Stimulated activated naive CD8-positive, alpha-beta T cell treated with anti-CD3 and anti-CD28 coated beads, Interleukin-15, Interleukin-2, amounts not matched to agents 100 U/mL and 50 U/mL, for 24 hours (primary cell): ENCODE data around the gene OR6C65.
"Not testable (repeated sequence)": the region's sequence is repeated elsewhere in the genome, so short reads cannot be mapped to it uniquely, and the experiment has no call there.

Experiments
- ATAC-seq: fragments of 150-1000 bp; cut with Tn5 transposase; one replicate; pipeline ENCODE4 v1.10.0; 2021
- DNase-seq: peaks from one replicate; pipeline ENCODE4 v3.0.0; 2021

OR6C65 gene

DNA sequence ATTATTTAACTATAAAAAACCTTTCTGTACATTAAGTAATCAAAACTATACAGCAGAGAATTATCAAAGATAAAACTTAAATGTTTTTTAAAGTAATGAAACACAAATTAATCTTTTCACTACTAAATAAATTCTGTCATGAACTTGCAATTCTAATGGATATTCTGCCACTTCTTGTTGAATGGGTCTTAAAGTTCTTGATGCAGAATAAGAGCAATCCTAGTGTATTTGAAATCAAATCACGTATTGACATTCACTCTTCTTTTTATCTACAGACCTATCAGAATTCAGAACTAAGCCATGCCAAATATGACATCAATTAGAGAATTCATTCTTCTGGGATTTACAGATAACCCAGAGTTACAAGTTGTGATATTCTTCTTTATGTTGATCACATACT is at the start of gene OR6C65:
OR6C65 (plus strand) TSS at position 301 of the 400 bp plus-strand sequence; CDS start at position 301, 0 bp downstream.
- no peak for ATAC-seq
- DNase-seq = no peak

DNA sequence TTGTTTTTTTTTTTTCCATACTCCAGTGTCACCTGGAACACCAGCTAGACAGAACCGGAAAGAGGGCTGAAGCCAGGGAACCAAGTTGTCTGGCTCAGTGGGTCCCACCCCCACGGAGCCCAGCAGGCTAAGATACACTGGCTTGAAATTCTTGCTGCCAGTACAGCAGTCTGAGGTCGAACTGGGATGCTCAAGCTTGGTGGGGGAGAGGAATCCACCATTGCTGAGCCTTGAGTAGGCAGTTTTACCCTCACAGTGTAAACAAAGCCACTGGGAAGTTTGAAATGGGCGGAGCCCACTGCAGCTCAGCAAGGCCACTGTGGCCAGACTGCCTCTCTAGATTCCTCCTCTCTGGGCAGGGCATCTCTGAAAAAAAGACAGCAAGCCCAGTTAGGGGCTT is 45.0 kb upstream of the OR6C65 start:
- DNase-seq, ATAC-seq: not testable (repeated sequence)

DNA sequence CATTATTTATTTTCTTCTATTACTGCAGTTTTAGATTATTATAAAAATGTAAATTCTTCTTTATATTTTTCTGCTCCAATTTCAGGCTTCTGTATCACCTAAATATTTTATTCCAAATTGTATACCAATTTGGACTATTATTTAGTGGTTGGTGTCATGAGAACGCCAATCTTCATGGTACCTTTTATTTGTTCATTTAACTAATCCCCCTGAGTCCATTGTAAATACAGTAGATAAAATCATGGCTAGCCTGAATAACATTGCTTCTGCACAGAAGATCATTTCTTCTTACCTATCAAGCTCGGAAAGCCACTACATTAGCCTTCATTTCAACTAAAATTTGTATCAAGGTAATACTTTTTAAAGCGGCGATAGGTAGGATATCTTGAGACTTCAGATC is 37.7 kb upstream of the OR6C65 start, which contains the start of gene OR6C75:
OR6C75 (plus strand) TSS at position 301 of the 400 bp plus-strand sequence. CDS start 2,136 bp downstream, outside the sequence.
- DNase-seq (no peak), ATAC-seq (no peak)

DNA sequence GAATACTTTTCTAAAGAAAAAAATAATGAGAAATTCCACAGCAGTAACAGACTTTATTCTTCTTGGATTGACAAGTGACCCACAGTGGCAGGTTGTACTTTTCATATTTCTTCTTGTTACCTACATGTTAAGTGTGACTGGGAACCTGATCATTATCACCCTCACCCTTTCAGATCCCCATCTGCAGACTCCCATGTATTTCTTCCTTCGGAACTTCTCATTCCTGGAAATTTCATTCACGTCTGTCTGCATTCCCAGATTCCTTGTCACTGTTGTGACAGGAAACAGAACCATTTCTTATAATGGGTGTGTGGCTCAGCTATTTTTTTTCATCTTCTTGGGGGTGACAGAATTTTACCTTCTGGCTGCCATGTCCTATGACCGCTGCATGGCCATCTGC is 35.2 kb upstream of the OR6C65 start:
- DNase-seq (no peak), ATAC-seq (no peak)

DNA sequence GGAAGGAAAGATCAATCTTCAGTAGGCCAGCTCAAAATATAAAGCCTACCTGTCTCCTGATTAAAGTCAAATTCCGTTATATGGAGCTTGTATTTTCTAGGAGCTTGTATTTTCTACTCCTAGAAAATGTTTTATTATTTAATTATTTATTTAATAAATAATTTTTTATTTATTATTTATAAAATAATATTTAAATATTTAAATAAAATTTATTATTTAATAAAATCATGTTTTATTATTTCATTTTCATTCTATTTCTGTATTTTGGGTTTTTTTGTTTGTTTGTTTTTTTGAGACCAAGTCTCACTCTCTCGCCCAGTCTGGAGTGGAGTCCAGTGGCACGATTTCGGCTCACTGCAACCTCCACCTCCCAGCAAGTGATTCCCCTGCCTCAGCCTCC is 27.8 kb upstream of the OR6C65 start:
- no peak for DNase-seq

DNA sequence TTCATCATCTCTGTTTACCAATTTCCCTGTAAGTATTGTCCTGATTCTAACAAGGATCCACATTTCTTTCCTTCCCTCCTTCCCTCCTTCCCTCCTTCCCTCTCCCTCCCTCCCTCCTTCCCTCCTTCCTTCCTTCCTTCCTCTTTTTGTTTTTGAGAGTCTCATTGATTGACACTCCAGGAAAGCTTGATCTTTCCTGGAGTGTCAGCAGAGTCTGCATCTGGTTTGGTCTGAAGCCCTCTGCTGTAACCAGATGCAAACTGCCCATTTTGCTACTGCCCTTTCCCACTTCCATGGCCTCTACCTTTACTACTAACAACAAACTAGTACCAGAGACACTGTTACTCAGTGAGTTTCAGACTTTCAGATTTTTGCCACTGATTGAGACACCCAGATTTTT is 14.4 kb upstream of the OR6C65 start:
- ATAC-seq (no peak), DNase-seq (no peak)

More for the DNA sequence above, 27.8 kb upstream of the OR6C65 start:
- ATAC-seq = no peak

DNA sequence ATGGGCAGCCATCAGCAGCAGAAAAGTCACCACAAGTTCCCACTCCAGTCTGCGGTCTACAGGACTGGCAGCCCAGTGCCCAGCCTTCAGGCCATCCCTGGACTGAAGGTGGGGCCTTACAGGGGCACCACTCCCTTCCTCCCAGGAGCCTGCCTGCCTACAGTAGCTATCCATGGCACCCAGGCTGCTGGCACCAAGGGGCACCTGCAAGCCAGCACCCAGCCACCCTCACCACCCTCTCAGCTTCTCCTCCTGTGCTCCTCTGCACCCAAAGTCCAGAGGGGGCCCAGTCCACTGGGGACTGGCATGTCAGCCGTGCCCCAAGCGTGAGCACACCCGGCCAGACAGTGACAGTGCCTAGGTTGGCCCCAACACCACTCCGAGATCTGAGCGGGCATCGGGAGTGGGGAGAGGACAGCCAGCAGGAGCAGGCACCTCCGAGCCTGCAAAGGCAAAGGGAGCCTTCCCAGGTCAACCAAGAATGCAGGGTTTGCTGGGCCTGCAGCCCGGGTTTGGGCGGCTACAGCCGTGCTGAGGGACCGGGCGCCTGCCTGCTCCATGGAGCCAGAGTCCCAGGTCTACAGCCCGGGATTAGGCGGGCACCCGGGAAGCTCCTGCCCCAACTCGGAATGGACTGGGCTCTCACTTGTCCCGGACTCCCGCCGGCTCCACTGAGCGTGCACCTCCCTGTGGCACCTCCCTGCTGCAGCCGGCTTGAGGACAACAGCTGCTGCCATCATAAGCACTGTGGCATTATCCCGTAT is 8.1 kb upstream of the OR6C65 start:
- ATAC-seq (no peak), DNase-seq (no peak)

DNA sequence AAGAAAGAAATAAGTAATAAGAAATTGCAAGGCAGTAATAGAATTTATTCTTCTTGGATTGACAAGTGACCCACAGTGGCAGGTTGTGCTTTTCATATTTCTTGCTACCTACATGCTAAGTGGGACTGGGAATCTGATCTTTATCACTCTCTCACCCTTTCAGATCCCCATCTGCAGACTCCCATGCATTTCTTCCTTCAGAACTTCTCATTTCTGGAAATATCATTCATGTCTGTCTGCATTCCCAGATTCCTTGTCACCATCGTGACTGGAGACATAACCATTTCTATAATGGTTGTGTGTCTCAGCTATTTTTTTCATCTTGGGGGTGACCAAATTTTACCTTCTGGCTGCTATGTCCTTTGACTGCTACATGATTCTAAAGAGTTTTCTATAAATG is 4.0 kb upstream of the OR6C65 start:
- no peak for DNase-seq
- ATAC-seq = no peak

DNA sequence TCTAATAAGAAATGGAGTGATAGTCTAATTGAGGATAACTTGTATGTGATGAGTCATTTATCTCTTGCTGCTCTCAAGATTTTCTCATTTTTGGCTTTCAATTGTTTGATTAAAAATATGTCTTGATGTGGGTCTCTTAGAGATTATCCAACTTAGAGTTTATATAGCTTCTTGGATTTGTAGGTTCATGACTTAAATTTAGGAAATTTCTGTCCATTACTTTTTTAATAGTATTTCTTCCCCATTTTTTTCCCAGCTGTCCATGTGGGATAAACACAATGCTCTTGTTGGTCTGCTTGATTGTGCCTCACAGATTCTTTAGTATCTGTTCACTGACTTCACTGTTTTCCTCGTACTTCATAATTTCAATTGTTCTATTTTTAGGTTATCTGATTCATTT is 7.5 kb downstream of the OR6C65 start:
- no peak for DNase-seq
- no peak for ATAC-seq

DNA sequence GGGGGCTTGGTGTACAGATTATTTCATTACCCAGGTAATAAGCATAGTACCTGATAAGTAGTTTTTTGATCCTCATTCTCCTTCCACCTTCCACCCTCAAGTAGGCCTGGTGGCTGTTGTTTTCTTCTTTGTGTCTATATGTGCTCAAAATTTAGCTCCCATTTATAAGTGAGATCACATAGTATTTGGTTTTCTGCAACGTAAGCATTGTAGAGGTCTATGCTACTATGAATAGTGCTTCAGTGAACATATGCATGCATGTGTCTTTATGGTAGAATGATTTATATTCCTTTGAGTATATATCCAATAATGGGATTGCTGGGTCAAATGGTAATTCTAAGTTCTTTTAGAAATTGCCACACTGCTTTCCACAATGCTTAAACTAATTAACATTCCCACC is 8.8 kb downstream of the OR6C65 start:
- ATAC-seq, DNase-seq: not testable (repeated sequence)

DNA sequence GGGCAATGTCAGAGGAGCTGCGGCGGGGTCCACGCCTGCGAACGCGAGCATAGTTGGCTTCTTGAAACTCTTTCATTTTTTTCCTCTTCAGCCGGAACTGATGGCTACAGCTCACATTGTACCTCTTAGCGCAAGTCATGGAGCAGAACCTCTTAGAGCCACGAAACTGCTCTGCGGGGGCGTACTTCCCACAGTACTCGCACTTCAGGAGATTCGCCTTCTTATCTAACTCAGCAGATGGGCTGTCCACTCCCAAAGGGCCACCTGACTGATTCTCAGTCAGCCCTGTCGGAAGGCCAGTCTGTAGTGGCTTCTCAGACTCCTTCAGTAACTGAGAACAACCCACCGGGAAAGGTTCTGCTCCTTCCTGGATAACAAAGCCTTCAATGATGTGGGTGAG is 11.8 kb downstream of the OR6C65 start:
- not testable (repeated sequence) for ATAC-seq, DNase-seq

DNA sequence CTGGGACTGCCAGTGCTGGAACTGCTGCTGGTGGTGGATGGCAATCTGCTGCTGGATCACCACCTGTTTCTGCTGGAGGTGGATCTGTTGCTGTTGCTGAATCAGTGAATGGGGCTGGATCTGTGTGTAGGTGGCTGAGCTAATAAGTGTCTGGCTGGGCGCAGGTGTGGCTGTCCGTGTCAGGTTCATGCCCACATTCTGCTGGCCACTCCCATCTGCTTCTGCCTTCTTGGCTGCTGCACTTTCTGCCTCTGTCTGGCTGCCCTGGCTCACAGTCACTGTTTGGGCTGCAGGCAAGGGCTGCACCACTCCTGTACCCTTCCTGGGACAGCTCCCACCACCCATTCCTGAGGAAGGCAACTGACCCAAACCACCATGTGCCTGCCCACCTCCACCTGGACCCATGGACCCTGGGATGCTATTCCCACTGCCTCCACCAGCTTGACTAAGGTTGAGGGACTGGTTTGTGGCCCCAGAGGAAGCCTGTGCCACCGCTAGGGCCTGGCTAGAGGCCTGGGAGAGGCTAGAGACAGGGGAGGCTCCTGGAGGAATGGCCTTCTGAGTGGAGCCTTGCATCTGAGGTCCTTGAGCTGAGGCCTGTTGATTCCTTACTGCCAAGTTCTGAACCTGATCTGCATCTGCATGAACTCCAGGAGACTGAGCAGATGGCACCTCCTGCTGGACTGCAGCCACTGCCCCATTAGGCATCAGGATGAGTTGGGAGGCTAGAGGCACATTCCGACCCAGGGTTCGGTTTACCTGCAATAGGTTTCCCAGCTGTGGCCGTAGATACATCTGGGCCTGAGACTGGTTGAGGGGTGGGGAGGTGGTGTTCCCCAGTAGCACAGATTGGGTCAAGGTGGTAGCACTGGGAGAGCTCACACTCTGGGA is 13.4 kb downstream of the OR6C65 start:
- ATAC-seq, DNase-seq: not testable (repeated sequence)

DNA sequence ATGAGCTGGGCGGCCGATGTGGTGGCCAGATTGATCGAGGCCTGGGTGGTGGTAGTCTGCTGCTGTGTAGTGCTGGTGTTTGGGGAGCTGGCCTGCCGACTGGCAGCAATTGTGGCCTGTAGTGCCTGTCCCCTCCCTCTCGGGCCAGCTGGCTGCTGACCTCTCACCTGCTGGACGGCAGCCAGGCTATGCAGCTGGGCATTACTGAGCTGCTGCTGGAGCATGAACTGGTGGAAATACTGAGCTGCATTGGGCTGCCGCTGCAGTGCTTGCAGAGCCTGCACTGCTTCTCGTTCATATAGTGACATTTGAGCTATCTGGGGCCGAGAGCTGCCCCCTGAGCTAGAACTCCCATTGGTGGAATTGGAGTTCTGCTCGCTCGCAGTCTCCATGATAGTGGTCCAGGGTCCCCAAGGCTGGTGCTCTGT is 14.1 kb downstream of the OR6C65 start:
- ATAC-seq = not testable (repeated sequence)

DNA sequence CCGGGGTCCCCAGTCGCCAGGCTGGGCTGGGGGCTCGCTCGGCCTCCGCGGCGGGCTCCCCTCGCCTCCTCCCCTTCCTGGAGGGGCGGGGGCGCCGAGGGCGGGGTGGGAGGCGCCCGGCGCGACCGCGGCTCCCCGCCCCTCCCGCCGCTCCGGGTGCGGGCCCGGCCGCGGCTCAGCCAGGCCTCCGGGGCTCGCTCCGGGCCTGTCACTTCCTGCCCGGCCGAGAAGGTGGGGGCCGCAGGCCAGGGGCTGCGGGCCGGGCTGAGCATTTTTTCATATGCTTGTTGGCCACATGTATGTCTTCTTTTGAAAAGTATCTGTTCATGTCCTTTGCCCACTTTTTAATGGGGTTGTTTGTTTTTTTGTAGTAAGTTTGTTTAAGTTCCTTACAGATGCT is 14.6 kb downstream of the OR6C65 start:
- not testable (repeated sequence) for ATAC-seq, DNase-seq

More for the DNA sequence above, 14.1 kb downstream of the OR6C65 start:
- not testable (repeated sequence) for DNase-seq

DNA sequence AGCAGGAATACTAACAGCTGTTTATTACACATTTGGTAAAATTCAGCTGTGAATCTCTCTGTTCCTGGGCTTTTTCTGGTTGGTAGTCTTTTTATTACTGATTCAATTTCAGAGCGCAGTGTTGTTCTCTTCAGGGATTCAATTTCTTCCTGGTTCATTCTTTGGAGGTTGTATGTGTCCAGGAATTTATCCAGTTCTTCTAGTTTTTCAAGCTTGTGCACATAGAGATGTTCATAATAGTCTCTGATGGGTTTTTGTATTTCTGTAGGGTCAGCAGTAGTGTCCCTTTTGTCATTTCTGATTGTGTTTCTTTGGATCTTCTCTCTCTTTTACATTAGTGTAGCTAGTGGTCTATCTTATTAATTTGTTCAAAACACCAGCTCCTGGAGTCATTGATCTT is 16.6 kb downstream of the OR6C65 start:
- ATAC-seq = no peak

DNA sequence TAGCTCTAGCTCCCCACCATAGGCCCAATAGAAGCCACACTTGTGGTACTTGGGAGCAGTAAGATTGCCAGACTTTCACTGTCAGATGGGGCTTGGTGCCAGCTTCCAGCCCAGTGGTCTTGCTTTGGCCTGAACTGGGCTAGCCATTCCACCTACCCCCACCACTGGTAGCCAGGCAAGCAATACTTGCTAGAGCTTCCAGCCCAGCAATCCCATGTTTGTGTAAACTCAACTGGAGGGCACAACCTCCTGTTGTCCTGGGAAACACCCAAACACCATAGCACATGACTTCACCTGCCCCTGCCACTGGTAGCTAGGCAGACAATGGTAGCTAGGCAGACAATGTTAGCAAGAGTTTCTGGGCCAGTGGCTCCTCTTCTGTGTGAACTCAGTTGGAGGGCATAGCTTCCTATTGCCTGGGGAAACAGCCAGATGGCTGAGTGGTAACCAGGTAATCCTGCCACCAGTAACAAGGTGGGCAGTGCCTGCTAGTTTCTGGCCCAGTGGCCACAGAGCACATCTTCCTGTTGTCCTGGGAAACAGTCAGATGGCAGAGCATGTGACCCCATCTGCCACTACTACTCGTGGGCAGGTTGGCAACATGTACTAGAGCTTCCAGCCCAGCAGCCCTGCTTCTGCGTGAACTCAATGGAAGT is 20.1 kb downstream of the OR6C65 start:
- no peak for DNase-seq
- no peak for ATAC-seq

More for the DNA sequence above, 16.6 kb downstream of the OR6C65 start:
- DNase-seq = no peak

DNA sequence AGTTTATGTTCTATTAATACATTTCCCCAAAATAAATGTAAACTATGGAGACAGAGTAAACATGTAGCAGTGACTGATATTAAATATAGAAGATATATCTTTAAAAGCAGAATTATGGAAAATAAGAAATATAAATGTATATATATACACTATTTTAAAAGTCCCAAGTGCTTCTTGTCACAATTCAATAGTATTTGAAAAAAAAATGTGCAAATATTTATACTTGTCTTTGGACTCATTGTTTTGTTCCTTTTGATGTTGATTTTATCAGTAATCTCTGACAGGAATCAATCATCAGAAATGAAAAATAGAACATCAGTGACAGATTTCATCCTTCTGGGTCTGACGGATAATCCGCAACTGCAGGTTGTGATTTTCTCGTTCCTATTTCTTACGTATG is 25.6 kb downstream of the OR6C65 start, which contains the start of gene OR6C76:
OR6C76 (plus strand) TSS at position 301 of the 400 bp plus-strand sequence; CDS start at position 301, 0 bp downstream.
- no peak for ATAC-seq

DNA sequence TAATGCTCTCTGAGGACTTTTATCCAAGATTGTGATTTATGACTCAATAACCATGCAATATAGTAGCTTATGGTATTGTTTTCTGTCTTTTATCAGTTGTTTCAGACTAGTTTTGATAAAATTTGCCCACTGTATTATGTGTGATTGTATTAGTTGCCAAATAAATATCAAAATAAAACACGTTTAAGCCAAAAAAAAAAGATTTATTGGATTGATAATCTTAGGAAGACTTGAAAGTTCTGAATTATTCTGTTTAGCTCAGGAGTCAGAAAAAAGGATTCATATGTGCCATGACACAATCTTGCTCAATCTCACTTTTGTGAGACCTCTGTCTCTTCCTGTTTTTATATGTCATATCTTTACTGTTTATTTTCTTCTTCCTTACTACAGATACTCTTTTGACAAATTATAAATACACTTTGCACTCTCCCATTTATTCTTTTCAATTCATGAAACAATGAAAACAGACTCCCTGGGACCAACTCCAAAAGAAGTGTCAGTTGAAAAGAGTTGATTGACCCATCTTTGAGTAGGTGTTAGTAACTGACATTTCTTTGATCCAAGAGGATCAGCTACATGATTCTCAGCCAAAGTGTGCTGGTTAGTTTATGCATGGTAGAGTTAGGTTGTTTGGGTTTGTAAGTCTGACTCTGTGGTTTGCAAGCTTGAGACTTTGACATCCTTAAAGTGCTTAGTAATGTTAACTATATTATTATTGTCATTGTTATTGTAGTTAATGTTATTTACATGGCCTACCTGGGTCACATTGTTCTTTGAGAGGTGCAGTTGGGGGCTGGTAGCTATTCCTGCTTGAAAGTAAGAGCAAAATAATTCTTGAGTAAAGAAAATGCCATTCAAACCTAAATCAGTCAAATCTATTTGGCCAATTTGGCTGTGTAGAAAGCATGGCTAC is 28.3 kb downstream of the OR6C65 start:
- ATAC-seq = no peak

More for the DNA sequence above, 25.6 kb downstream of the OR6C65 start, which contains the start of gene OR6C76:
- no peak for DNase-seq

DNA sequence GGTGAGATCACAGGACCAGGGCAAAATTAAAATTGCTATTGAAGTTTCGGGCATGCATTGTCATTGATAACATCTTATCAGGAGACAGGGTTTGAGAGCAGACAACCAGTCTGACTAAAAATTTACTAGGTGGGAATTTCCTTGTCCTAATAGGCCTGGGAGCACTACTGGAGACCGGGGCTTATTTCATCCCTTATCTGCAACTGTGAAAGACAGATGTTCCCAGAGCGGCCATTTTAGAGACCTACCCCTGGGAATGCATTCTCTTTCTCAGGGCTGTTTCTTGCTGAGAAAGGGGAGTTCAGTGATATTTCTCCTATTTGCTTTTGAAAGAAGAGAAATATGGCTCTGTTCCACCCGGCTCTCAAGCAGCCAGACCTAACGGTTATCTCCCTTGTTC is 40.9 kb downstream of the OR6C65 start:
- DNase-seq, ATAC-seq: not testable (repeated sequence)

More for the DNA sequence above, 28.3 kb downstream of the OR6C65 start:
- no peak for DNase-seq

DNA sequence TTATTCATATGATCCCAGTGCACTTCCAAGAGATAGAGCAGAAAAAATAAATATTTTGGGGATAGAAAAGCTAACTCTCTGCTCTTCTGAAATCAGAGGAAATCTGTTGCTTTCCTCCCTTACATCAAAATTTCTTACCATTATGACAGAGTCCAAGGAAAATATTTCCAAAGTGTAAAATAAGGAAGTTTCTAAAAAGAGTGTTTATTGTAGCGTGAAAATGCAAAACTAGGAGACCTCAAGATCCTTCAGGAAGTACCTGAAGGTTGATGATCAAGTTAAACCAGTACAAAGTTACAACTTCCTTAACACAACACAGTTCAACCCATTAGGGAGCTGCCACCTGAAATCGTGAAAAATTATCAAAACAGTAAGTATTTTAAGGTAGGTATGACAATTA is 43.4 kb downstream of the OR6C65 start, which contains the start of gene OR6C2:
OR6C2 (plus strand) TSS at position 301 of the 400 bp plus-strand sequence. CDS start 8,138 bp downstream, outside the sequence.
- ATAC-seq (no peak), DNase-seq (no peak)

DNA sequence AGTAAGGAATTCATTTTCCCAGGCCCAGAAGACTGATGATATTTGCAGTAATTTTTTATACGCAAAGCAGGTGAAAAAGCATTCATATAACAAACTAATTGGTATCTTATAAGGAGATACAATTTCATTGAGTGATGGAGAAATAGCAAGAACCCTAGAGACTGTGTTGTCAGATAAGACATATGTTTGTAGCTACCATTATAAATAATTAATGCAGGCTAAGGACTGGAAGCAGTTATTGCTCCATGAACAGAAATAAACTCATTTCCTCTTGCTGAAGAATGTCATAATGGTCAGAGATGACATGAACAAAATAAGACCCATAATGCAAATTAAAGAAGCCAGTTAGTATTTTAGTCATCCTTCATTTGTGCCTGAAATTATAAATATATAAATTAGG is 45.0 kb downstream of the OR6C65 start:
- ATAC-seq = no peak

More for the DNA sequence above, 45.0 kb downstream of the OR6C65 start:
- no peak for DNase-seq
